Brain microvascular endothelial cell (primary cell): Measurements from ENCODE around the gene MALRD1.
A peak's percentile ranks its signal among the peaks of the same experiment; 100 is the strongest.

Experiments
- DNase-seq: peaks from one replicate; pipeline ENCODE4 v3.0.0-alpha.2; 2020
- H3K27ac ChIP-seq: fragments of 250-450 bp; sonication (Bioruptor Pico); 2 replicates; pipeline ENCODE4 v1.5.1; 2020; ENCODE audit warnings: mild to moderate bottlenecking, moderate library complexity
- H3K27me3 ChIP-seq: fragments of 250-450 bp; sonication (Bioruptor Pico); replicated peaks from 2 replicates; pipeline ENCODE4 v1.5.1; 2020; ENCODE audit warnings: mild to moderate bottlenecking
- H3K36me3 ChIP-seq: fragments of 250-450 bp; sonication (Bioruptor Pico); replicated peaks from 2 replicates; pipeline ENCODE4 v1.5.1; 2020; ENCODE audit warnings: mild to moderate bottlenecking
- H3K4me3 ChIP-seq: 2 replicates; pipeline ENCODE4 v1.5.1; 2011; ENCODE audit warnings: low read depth, mild to moderate bottlenecking, control low read depth, low read length, moderate library complexity
- in situ Hi-C: cut with HindIII; loops from 2 replicates; pipeline ENCODE4 v1.10.0; 2017; ENCODE audit warnings: low sequenced_read_pairs, low pct_ligation_motif_present
- TF ChIP-seq, protein P1 (sequence below): IDR thresholded peaks from 2 replicates; pipeline ENCODE4 v1.5.1; 2011; ENCODE audit warnings: low read depth, mild to moderate bottlenecking, moderate library complexity, low read length, control low read depth, inconsistent platforms; ENCODE audit errors: missing control alignments

The MALRD1 gene

DNA sequence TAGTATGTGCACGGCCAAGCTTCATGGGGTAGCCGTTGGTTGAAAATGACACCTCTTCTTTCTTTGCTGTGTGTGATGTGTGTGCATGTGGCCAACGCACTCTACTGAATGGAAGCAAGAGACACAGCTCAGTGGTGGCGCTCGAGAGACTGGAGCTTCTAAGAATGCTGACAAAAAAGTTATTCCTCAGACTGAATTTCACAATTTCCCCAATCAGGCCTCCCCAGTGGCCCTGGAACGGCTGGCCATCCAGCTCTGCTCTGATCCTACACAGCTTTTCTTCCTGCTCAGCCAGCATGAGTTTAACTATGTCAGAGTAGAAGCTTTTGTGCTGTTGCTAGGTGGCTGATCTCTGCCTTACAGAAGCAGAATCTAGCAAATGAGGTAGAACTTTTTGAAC, 581.0 kb downstream of the MALRD1 start:
- DNase-seq = peak; percentile 61
- H3K27me3 ChIP-seq = no peaks in the 10 kb centered on the region
- H3K36me3 ChIP-seq = no peaks in the 10 kb centered on the region
- TF ChIP-seq, protein P1, sequence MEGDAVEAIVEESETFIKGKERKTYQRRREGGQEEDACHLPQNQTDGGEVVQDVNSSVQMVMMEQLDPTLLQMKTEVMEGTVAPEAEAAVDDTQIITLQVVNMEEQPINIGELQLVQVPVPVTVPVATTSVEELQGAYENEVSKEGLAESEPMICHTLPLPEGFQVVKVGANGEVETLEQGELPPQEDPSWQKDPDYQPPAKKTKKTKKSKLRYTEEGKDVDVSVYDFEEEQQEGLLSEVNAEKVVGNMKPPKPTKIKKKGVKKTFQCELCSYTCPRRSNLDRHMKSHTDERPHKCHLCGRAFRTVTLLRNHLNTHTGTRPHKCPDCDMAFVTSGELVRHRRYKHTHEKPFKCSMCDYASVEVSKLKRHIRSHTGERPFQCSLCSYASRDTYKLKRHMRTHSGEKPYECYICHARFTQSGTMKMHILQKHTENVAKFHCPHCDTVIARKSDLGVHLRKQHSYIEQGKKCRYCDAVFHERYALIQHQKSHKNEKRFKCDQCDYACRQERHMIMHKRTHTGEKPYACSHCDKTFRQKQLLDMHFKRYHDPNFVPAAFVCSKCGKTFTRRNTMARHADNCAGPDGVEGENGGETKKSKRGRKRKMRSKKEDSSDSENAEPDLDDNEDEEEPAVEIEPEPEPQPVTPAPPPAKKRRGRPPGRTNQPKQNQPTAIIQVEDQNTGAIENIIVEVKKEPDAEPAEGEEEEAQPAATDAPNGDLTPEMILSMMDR = peak; percentile 56
- no peak overlapping the region for H3K4me3 ChIP-seq
- H3K27ac ChIP-seq = no peak overlapping the region
- in situ Hi-C loops = no loop called here

DNA sequence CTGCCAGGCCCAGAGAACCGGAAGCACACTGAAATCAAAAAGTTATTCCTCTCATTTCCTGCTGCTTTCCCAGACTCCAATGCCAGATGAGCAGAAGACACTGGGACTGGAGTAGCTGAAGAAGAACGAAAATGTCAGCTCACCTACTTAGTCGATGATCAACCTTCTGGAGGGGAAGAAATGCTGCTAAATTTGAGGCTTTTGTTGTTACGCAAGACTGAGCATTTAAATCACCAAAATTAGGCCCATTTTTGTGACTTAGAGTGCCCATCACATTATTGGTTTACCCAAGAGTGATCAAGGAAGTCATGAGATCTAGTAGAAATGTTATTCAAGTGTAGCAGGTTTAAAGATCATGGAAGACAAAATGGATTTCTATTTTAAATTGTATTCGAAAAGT, 585.6 kb downstream of the MALRD1 start:
- in situ Hi-C loops = no loop called here
- TF ChIP-seq, protein P1 = no peak
- Histone ChIP-seq H3K36me3 (no peaks in the 10 kb centered on the region), H3K27me3 (no peaks in the 10 kb centered on the region), H3K4me3 (no peak overlapping the region), H3K27ac (no peak overlapping the region)
- DNase-seq = no peak

DNA sequence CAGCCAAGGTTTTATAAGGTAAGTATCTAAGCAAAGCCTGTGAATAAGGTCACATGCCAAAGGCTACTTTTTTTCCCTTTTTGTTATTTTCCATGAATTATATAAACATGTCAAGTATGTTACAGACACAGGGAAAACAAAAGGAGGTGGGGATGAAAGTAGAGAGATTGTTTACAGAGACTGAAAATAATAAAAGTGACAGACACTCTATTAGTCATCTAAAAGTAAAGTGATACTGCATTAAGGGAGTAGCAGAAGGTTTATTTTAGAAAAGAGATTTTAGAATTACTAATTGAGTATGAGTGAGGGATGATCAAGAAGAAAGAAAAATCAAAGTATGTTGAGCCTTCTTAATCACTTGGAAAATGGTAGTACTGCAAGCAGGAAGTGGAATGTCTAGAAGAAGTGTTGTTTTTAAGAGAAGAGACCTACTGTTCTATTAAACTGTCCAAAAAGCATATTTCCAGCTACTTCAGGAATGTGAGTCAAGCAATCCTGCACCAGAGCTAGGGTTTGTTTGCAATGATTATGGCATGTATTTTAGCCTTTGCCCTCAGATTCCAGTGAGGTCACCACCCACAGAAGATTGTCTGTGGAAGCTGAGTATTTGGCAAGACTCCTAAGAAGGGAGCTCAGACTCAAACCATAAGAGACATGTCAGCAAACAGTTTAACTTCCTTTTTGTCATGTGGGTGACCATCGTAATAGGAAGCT, 589.7 kb downstream of the MALRD1 start:
- Histone ChIP-seq H3K27me3 (no peaks in the 10 kb centered on the region), H3K36me3 (no peaks in the 10 kb centered on the region), H3K4me3 (peak overlapping the region; percentile 36), H3K27ac (peak overlapping the region; percentile 82)
- in situ Hi-C loops = no loop called here
- TF ChIP-seq, protein P1 = no peak
- peak; percentile 94 for DNase-seq

DNA sequence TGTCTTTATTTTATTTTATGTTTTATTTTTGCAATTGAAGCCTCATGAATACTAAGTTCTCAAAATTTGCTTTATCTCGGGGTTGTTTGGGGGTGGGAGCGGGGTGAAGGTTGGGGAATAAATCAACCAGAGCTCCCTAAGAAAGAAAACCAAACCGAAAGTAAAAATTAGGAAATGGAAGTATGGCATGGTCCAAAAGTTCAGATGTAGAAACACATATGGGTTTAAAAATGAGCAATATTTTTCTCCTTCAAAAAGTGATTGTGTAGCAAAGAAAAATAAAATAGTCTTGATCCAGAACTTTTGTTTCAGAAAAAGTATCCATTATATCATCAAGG, 590.3 kb downstream of the MALRD1 start:
- in situ Hi-C loops = no loop called here
- Histone ChIP-seq H3K27me3 (no peaks in the 10 kb centered on the region), H3K4me3 (peak overlapping the region; percentile 36), H3K27ac (peak overlapping the region; percentile 82), H3K36me3 (no peaks in the 10 kb centered on the region)
- no peak for DNase-seq
- TF ChIP-seq, protein P1 = no peak

DNA sequence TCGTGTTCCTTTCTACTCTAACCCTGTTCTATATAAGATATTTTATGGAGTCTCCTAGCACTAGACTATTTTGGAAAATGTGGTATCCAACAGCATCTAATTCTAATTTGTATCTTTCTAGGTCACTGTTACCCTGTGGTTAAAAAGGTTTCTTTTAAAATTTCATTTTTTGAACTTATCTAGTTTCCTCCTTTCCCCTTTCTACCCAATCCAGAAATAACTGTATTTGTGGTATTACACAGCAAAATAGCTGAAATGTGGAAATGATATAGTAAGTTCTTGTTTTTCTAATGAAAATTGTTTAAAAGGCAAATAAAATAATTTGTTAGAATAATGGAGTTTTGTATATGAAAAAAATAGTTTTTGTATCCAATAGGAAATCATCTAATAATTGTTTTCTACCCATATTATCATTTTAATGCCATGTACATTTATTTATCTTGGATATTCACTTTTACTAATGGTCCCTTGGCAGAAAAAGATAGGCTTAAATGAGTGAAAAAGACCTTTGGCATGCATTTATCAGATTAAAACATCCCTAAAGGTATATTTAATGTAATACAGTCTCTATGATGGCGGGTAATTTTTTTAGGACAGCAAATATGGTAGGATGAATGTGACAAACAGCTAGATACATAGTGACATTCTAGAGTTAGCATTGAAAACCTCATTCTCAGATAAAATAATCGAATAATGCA, 592.1 kb downstream of the MALRD1 start:
- no peaks in the 10 kb centered on the region for H3K27me3 ChIP-seq
- H3K4me3 ChIP-seq = no peak overlapping the region
- DNase-seq = no peak
- H3K27ac ChIP-seq = no peak overlapping the region
- H3K36me3 ChIP-seq = no peaks in the 10 kb centered on the region
- TF ChIP-seq, protein P1 = no peak
- in situ Hi-C loops = no loop called here
